Activated CD4-positive, CD25-positive, alpha-beta regulatory T cell treated with anti-CD3 and anti-CD28 coated beads, Interleukin-2, amount 50 U/mL, for 16 hours (primary cell): ENCODE data around the gene KCNAB1.
"Not testable (repeated sequence)": the region's sequence is repeated elsewhere in the genome, so short reads cannot be mapped to it uniquely, and the experiment has no call there.

Source experiments
- DNase-seq: peaks from one replicate; pipeline ENCODE4 v3.0.0-alpha.2; 2020; ENCODE audit warnings: low read depth, low spot score

Gene KCNAB1

GRCh38 chr3:156535162-156535627 lies 414.8 kb downstream of the KCNAB1 start:
- no peak for DNase-seq

- DNase-seq, result no peak
Measured at GRCh38 chr3:156535798-156536197, 415.4 kb downstream of the KCNAB1 start.

- no peak for DNase-seq
Measured at GRCh38 chr3:156536524-156537316, 416.3 kb downstream of the KCNAB1 start.

GRCh38 chr3:156539051-156539450 lies 418.7 kb downstream of the KCNAB1 start:
- DNase-seq, result no peak

DNA sequence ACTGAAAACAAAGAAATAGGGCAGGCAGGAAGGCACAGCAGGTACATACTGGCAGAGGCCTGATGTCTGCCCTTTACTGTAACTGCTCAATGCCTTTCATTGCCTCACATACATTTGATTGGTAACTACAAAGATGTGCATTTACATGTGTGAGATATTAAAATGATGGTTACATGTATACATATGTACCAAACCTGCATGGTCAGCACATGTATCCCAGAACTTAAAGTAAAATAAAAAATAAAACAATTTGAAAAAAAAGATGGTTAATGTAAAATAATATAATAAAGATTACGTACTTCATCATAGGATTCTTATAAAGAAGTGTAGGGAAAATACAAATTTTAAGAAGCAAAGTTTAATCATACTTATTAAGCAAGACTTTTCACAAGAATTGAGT lies 419.4 kb downstream of the KCNAB1 start:
- no peak for DNase-seq

GRCh38 chr3:156542101-156543042 lies 422.0 kb downstream of the KCNAB1 start:
- no peak for DNase-seq

DNA sequence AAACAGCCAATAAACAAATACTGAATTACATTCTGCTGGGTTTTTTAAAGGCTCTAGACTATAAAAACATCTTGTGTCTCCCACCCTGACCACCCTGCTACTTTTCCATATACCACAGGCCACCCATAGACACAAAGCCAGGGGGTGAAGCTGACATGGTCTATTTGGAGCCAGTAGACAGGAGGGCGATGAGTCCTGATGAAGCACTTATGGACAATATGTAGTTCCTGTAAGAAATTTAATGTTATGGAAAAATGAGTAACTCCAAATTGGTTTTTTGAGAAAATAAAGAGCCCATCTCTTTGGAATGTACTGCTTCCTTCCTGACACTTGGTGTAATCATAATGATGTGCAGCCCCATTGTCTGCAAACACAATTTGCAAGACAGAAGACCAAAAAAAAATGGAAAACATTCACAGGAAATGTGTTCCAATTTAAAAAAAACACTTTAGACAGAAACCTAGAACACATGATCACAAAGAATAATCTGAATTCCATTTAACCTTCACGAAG lies 422.7 kb downstream of the KCNAB1 start:
- no peak for DNase-seq

GRCh38 chr3:156547637-156548036 lies 427.3 kb downstream of the KCNAB1 start:
- no peak for DNase-seq

DNA sequence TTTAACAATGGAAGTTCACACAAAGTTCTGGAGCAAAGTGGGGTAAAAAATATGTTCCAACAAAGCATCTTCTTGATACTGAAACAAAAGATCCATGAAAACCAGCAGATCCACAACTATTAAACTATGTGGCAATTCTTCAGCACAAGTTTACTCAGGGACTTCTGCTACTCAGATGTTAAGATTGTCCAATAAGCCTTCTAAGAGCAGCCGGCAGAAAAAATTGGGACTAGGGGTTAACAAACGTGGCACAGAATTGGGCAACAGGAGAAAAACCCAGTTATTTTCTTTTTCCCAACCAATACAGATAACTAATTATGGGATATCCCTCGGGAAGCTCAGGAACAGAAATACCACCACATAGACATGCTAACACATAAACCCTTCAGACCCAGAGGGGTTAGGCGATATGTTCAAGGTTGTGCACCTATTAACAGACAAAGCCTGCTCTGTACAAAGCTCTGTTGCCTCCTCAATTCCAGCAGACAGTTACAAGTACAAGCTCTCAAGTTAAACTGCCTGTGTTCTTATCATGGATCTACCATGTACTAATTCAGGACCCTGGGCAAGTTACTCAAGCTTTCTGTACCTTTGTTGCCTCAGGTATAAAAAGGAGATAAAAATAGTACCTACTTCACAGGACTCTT lies 427.8 kb downstream of the KCNAB1 start:
- no peak for DNase-seq

DNA sequence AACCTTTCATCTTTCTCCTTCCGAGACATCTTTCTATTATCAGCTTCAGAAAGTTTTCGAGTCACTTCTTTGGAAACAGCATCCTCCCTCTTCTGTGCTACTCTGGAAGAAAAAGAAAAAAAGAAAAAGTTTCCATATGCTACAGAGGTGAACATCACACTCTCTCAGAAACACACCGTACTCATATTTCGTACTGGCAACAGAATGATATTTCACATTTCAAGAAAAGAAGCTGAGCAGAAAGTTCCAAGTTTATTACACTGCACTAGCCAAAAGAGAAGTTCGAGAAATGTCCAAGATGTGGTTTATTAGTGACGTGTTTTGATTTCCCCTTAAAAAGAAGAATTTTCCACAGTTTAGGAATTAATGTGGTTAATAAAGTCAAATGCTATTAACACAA lies 428.5 kb downstream of the KCNAB1 start:
- no peak for DNase-seq

DNA sequence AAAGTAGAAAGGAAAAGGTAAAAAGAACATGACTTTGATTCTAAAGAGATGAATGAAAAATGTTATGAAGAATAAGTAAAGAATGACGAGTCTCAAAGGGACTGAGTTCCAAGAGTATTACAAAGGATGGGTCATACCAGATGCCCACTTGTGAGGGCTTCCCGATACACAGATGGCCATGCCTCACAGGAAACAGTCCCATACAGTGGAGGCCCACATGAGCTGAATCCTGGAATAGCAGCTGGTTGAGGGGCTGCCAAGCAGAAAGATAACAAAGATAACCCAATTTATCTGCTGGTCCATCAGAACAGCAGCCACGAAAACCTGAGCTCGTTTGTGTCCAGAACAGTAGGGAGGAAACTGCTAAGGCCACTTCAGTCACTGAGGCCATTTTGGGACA lies 430.9 kb downstream of the KCNAB1 start:
- no peak for DNase-seq

DNA sequence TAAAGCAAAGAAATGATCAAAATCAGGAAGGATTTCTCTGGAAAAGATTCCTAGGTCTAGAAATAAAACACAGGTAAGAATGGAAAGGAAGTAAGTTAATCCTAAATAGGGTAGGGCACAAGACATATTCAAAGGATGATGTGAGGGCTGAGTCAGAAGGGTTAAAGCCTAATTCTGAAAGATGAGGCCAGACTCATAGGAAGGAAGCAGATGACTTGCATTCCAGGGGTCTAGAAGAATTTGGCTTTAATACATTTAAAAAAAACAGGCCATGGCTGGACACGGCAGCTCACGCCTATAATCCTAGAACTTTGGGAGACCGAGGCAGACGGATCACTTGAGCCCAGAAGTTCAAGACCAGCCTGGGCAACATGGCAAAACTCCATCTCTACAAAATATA lies 431.4 kb downstream of the KCNAB1 start:
- no peak for DNase-seq

- no peak for DNase-seq
Measured at GRCh38 chr3:156552973-156553372, 432.6 kb downstream of the KCNAB1 start.

- no peak for DNase-seq
Measured at GRCh38 chr3:156553705-156554356, 433.5 kb downstream of the KCNAB1 start.

GRCh38 chr3:156554515-156554841 lies 434.1 kb downstream of the KCNAB1 start:
- no peak for DNase-seq

DNA sequence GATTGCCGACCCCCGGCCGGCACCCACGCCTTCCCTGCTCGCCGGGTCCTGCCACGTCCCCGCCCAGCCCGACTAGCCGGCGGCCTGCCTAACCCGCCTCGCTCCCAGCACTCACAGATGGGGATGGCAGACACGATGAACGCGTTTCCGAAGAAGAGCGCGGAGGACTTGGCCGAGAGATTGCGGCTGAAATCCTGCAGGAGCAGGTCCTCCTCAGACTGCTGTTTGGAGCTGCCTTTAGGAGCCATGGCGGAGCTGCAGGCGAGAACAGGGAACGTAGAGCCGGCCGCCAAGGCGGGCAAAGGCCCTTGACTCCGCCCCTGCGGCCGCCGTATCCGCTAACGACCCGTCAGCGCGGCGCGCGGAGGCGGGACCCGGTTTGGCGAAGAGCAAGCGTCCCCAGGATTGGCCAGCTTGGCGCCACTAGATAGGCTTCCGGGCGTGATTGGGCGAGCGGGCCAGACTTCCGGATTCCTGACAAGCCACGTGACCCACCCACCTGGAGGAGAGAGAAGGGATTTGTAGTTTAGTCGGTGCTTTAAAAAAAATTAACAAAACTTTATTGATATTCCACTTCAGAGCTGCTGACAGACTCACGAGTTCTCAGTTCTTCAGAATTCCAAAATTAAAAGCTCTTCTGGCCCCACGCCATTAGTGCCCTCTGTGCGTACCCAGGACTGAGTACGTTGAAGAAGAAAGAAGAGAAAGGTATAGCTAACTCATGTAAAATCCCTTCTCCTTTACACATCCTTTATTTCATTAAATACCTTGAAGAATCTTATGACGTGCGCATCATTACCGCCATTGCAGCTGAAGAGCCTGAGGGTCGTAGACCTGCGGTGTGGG lies 434.7 kb downstream of the KCNAB1 start, which contains the start of gene SSR3:
Gene SSR3 (minus strand): TSS at position 276 of the 846 bp plus-strand sequence. CDS start 28 bp downstream, at position 248.
- peak; percentile 99 for DNase-seq

DNA sequence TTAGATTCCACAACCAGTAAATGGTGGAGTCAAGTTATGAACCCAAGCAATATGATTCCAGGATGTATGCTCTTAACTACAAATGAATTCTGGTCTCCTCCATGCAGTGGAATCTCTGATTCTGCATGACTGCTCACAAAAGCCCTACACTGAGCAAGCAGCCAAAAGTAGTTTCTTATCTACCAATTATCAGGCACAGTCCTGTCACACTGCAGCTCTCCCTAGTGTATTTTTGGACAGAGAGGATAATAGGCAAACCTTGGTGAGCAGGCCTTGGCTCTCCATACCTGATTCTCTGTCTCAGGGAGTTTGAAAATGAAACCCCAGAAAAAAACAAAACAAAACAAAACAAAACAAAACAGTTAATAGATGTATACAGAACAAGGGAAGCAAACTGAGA lies 438.0 kb downstream of the KCNAB1 start:
- no peak for DNase-seq

DNA sequence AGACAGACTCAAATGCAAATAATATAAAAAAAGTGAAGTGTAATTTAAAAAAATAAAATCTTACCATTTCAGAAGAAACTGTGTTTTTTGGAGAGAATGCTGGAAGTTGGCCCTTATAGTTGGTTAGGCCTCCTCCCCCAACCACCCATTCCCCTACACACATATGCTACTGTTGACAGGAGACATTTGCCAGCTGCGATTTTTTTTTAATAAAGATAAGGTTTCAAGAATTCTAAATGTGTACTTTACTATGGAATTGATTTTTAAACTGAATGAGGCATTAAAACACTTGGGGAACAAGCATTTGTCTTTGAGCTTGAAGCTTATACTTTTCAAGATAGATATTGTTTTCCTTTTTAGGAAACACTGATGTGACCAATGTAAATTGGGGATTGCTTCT lies 438.9 kb downstream of the KCNAB1 start:
- DNase-seq, result no peak

GRCh38 chr3:156561533-156561932 lies 441.2 kb downstream of the KCNAB1 start:
- no peak for DNase-seq

- DNase-seq, result not testable (repeated sequence)
Measured at GRCh38 chr3:156562486-156562885, 442.1 kb downstream of the KCNAB1 start.
